ENCODE results near the gene LGALS7B.

- no peak for TF ChIP-seq CTCF (IDR thresholded peaks at IDR 0.05; ENCODE audit: insufficient read depth, low read length, poor library complexity, severe bottlenecking)
- TF ChIP-seq EZH2phosphoT487 (conservative IDR thresholded peaks at IDR 0.05; ENCODE audit: low read length): no peak
Observed at GRCh38 chr19:38774181-38774950, 14.6 kb upstream of the LGALS7B start.
